Keratinocyte (primary cell): ENCODE data around the gene XRN2.

Experiments used
- EZH2 ChIP-seq: IDR thresholded peaks from one replicate; pipeline ENCODE4 v1.6.1; 2012; ENCODE audit warnings: inconsistent platforms, mild to moderate bottlenecking, low read length, moderate library complexity
- TF ChIP-seq, protein P1 (sequence below), 3 experiments: IDR thresholded peaks in 1 of 3; conservative IDR thresholded peaks in 1 of 3; optimal IDR thresholded peaks in 1 of 3; 2 replicates in 2 of 3; 3 replicates in 1 of 3; pipeline versions ENCODE3 to v1.5.1; 2011; ENCODE audit warnings: low read length in 3 of 3, mild to moderate bottlenecking in 3 of 3, moderate library complexity in 2 of 3, control low read depth in 1 of 3, inconsistent platforms in 1 of 3; ENCODE audit not compliant: insufficient read depth in 2 of 3; ENCODE audit errors: extremely low read depth in 1 of 3

DNA sequence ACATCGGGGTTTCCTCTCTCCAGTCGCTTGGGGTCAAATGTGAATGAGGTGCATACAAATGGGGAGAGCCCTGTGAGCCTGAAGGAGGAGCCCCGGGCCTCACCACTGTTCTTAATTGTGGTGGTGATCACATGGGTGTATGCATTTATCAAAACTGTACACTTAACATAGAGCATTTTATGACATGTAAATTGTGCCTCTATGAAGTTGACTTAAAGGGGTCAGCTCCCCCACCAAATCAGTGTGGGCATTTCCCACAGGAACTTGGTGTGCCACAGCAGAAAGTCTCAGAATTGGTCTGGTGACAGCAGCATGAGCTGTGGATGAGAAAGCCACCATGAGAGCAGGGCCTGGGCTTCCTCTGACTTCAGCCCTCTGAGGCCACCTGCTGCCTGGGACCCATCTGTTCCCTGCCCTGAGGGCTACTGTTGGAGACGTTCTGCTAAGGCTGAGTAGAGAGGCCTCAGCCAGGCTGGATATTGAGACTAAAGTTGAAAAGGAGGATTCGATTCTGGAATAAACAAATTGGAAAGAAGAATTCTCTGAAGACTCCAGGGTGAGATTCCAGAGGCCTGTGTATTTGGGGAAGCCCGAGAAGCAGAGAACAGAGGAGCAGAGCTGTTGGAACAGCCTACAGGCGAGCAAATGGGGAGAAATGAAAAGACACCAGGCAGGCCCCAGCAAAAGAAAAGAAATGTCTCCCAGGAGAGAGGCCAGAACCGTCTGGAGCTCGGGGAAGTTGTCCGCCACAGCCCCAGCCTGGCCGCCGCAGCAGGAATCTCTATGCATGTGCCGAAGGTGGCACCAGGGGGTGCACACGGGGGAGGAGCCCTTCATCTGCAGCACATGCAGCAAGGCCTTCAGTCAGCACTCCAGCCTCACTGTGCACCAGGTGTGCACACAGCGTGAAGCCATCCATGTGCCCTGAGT, 37.6 kb upstream of the XRN2 start:
- no peak for TF ChIP-seq EZH2
- TF ChIP-seq, protein P1, sequence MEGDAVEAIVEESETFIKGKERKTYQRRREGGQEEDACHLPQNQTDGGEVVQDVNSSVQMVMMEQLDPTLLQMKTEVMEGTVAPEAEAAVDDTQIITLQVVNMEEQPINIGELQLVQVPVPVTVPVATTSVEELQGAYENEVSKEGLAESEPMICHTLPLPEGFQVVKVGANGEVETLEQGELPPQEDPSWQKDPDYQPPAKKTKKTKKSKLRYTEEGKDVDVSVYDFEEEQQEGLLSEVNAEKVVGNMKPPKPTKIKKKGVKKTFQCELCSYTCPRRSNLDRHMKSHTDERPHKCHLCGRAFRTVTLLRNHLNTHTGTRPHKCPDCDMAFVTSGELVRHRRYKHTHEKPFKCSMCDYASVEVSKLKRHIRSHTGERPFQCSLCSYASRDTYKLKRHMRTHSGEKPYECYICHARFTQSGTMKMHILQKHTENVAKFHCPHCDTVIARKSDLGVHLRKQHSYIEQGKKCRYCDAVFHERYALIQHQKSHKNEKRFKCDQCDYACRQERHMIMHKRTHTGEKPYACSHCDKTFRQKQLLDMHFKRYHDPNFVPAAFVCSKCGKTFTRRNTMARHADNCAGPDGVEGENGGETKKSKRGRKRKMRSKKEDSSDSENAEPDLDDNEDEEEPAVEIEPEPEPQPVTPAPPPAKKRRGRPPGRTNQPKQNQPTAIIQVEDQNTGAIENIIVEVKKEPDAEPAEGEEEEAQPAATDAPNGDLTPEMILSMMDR (optimal IDR thresholded peaks at IDR 0.05 in 1 of 3, IDR thresholded peaks at IDR 0.05 in 1 of 3, conservative IDR thresholded peaks at IDR 0.05 in 1 of 3; ENCODE audit: extremely low read depth in 1 of 3, insufficient read depth in 2 of 3, low read length in 3 of 3): no peak
